ENCODE measurements around the gene DPY19L1.

DNA sequence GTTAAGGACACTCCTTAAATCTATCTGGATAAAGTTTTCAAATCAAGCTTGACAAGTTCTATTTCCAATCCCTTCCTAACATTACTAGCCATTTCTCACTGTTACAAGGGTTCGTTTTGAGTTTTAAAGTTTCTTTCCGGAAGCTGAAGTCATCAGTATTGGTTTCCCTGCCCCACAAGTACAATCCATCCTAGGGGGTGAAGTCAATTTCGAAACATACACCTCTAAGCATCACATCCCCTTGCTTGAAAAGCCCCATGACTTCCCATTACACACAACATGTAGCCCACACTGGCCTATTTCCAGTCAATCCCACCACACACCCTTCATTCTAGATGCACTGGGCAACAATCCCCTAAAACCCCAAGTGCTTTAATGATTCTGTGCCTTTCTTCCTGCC, 13.0 kb downstream of the DPY19L1 start:
- TF ChIP-seq, protein P1, sequence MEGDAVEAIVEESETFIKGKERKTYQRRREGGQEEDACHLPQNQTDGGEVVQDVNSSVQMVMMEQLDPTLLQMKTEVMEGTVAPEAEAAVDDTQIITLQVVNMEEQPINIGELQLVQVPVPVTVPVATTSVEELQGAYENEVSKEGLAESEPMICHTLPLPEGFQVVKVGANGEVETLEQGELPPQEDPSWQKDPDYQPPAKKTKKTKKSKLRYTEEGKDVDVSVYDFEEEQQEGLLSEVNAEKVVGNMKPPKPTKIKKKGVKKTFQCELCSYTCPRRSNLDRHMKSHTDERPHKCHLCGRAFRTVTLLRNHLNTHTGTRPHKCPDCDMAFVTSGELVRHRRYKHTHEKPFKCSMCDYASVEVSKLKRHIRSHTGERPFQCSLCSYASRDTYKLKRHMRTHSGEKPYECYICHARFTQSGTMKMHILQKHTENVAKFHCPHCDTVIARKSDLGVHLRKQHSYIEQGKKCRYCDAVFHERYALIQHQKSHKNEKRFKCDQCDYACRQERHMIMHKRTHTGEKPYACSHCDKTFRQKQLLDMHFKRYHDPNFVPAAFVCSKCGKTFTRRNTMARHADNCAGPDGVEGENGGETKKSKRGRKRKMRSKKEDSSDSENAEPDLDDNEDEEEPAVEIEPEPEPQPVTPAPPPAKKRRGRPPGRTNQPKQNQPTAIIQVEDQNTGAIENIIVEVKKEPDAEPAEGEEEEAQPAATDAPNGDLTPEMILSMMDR (conservative IDR thresholded peaks at IDR 0.05): no peak
- no peak for TF ChIP-seq EZH2 (IDR thresholded peaks at IDR 0.05; ENCODE audit: low read depth)

All from PC-9 (cell line).